Fibroblast of the conjunctiva (primary cell): ENCODE data around the gene CDC42BPA.

Experiments
- DNase-seq: peaks from one replicate; pipeline ENCODE4 v3.0.0-alpha.2; 2010; ENCODE audit warnings: low read depth

Gene CDC42BPA

GRCh38 chr1:226979517-226980121 lies 338.7 kb downstream of the CDC42BPA start:
- DNase-seq, result no peak

GRCh38 chr1:226979115-226979516 lies 339.2 kb downstream of the CDC42BPA start:
- no peak for DNase-seq

DNA sequence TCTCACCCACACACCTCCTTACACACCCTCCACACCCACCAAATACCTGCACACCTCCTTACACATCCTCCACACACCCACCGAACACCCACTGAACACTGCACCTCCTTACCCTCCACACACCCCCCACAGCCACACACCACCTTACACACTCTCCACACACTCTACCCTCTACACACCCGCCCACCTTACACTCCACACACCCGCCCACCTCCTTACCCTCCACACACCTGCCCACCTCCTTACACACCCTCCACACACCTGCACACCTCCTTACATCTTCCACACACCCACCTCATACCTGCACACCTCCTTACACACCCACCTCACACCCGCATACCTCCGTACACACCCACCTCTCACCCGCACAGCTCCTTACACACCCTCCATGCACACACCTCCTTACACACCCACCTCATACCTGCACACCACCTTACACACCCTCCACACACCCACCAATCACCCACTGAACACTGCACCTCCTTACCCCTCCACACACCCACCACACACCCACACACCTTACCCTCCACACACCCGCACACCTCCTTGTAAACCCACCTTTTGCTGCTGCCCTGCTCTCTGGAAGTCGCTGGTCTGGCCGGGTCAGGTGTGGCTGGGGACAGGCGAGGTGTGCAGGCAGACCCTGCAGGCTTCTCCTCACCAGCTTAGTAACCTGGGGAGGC lies 339.7 kb downstream of the CDC42BPA start:
- no peak for DNase-seq

DNA sequence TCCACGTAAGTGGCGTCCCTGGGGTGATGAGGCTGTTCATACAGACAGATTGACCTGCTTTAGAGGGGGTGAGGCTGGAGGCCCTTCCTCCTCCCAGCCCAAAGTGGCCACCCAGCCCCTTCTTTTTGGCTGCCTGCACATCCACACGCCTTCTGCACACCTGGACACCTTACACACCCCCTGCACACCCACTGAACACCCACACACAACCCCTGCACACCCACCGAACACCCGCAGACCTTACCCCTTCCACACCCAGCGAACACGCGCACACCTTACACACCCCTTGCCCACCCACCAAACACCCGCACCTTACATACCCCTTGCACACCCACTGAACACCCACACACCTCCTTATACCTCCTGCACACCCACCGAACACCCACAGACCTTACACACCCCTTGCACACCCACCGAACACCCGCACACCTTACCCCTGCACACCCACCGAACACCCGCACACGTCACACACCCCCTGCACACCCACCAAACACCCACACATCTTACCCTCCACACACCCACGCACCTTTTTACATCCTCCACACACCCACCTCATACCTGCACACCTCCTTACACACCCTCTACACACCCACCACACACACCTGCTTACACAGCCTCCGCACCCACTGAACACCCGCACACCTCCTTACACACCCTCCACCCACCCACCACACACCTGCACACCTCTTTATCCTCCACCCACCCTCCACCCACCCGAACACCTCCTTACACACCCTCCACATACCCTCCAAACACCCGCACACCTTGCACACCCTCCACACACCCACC lies 340.5 kb downstream of the CDC42BPA start:
- no peak for DNase-seq

DNA sequence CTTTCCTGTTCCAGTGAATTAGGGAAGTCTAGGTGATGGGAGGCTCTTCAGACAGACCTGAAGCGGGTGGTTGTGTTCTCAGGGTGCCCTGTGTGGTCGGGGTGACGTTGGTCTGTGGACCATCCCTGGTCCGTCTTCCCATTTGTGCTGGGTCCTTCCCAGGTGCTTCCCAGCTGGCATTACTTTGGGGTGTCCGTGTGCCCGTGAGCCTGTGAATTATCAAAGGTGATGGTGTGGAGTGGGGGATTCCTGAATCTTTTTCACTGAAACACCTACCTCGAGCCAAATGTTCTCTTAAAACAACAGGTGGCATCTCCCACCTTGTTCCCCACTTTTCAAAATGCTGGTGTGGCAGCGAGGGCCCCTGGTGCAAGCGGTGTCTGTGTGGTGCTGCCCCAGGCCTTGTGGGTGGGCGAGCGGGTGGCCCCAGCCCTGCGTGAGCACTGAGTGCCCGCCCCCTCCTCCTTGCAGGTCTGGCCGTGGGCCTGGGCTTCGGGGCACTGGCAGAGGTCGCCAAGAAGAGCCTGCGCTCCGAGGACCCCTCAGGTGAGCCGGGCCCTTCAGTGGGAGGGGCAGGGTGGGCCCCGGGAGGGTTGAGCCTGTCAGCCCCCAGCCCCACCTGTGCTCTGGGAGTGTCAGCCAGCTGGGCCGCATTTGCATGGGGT lies 341.2 kb downstream of the CDC42BPA start:
- no peak for DNase-seq

- no peak for DNase-seq
These were observed 341.9 kb downstream of the CDC42BPA start for GRCh38 chr1:226976276-226976977.

- DNase-seq, result no peak
These were observed 342.7 kb downstream of the CDC42BPA start for GRCh38 chr1:226975259-226976250.

DNA sequence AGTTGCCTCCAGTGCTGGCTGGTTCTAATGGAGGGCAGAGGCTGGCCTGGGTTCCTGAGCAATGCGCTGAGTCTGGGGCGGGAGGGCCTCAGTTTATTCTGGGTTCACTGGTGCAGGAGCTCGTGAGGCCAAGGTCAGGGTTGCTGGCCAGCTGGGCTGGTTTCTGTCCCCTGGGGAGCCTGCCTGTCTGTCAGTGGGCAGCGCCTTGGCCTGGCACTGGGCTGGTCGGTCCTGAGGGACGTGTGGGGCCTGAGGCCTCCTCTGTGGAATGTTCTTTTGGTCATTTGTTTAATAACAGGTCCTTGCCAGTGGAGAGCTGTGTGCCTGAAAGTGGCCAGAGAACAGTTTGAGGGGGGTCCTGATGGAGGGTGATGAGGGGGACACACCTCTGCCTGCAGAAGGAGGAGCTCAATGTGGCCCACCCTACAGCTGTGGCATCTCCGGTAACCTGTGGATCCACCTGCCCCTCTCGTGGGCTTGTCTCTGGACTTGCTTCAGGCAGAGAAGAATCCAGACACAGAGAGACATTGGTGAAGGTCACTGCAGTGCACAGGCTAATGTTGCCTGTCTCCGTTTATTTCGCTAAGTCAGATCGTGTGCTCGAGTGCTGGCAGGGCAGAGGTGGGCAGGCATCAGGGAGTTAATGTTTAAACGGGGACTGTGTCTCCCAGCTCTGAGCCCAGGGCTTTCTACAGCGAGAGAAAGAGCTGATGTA lies 343.6 kb downstream of the CDC42BPA start:
- DNase-seq, result no peak

- DNase-seq, result peak; percentile 16
These were observed 344.3 kb downstream of the CDC42BPA start for GRCh38 chr1:226973898-226974543.

DNA sequence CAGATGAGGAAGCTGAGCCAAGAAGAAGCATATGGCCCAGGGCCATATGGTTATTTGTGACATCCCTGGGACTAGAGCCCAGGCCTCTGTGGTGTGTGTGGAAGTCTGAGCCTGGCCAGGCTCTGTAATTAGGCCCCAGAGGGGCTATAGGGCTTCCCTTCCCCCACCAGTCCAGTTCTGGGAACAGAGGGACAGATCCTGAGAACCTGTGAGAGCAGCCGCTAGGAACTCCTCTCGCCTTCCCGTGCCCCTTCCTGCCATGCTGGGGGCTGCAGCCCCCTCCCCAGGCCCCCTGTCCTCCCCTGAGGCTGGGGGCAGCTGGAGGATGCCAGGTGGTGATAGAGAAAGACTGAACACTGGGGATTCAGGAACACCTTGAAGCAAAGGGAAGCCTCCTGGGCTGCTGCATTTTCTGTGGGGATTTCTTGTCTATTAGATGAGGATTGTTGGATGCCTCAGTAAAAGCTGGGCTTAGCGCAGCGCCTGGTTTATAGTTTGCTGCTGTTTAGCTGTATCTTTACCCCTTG lies 344.9 kb downstream of the CDC42BPA start:
- no peak for DNase-seq

DNA sequence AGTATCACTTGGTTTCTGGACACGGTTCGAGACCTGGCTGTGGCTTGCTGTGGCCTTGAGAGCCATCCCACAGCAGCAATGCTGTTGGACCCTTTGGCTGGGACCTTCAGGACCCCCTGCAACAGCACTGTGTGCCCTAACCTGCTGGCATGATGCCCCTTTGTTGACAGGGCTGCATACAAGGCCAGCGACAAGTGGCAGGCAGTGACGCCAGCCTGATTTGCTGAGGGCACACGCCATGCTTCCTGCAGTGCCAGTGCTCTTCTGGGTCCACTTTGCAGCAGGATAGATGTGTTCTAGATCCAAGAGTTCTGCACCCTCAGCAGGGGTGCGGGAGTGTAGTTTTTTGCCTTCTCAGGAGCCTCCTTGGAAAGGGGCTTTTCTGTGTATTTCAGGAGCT lies 345.4 kb downstream of the CDC42BPA start:
- no peak for DNase-seq

DNA sequence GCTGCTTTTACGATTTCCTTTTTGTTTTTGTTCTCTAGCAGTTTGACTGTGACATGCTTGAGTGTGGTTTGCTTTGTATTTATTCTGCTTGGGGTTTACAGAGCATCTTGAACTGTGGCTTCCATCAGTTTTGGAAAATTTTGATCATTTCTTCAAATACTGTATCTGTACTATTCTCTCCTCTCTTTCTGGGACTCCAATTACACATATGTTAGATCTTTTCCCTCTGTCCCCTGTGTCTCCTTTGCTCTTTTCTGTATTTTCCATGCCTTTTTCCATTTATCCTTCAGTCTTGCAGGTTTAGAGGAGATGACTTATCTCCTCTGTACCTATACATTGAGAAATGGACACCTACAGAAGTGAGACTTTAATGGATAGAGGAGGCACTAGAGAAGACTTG lies 346.5 kb downstream of the CDC42BPA start:
- DNase-seq, result no peak

DNA sequence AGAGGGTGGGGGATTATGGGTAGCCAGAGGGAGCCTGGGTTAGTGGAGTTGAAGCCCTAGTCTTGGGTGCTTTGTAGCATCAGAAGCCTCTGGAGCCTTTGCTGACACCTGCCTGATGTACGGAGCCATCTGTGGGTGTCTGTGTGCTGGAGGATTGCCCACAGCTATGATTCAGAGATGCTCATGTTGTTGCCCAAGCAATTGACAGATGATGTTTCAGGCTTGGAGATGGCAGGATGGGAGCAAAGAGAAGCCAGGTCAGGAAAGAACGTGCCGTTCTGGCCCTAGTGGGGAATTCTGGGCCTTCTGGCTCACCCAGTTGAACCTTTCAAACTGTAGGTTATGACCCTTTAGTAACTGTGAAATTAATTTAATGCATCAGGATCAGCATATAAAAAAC lies 350.6 kb downstream of the CDC42BPA start:
- DNase-seq, result peak; percentile 8

DNA sequence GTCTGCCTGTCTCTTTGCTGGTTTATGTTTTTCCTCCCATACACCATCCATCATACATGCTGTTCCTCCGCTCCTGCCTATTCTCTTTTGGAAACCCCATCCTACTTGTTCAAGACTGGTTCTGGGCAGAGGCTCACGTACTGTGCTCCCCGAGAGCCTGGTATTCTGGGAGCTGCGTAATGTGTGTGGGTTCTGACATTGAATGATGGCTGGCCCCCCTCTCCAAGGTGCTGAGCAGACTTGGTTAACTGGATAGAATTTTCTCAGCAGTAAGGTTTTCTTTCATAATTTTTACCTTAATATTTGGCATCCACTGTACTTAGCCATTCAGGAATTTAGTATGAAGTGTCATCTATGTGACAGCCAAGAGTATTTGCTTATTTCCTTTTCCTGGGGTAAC lies 351.6 kb downstream of the CDC42BPA start:
- no peak for DNase-seq

DNA sequence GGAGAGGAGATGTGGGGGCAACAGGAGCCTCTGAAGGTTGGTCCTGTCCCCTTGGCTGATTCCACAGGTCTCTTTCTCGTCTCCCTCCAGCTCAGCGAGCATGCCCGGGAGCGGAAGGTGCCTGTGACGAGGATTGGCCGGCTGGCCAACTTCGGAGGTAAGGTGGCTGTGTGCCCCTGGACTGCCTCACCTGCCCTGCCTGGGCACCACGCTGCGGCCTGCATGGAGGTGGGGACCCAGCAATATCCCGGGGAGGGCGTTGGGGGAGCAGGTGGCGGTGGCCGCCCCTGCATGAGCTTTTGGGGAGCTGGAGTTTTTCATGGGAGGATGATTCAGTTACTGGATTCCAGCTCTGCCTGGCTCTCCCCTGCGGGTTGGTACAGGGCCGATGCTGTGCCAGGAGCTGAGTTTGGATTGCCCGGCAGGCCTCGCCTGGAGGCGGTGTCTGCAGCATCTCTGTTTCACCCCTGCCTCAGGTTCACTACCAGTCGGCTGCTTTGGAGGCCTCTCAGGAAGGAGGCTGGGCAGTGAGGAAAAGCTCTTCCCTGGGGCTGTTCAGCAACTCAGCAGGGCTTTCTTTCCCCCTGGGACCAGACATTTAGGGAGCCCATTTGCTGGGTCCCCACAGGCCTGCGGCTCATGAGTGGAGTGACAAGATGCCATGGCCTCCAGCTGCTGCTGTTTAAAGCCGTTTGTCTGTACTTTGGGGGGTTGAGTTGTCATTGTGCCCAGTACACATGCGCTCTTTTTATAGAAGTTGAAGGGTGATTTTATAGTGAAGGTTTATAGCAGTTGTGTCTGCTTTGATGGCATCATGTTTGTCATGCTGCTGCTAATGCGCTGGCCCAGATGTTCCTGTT lies 352.5 kb downstream of the CDC42BPA start:
- no peak for DNase-seq

DNA sequence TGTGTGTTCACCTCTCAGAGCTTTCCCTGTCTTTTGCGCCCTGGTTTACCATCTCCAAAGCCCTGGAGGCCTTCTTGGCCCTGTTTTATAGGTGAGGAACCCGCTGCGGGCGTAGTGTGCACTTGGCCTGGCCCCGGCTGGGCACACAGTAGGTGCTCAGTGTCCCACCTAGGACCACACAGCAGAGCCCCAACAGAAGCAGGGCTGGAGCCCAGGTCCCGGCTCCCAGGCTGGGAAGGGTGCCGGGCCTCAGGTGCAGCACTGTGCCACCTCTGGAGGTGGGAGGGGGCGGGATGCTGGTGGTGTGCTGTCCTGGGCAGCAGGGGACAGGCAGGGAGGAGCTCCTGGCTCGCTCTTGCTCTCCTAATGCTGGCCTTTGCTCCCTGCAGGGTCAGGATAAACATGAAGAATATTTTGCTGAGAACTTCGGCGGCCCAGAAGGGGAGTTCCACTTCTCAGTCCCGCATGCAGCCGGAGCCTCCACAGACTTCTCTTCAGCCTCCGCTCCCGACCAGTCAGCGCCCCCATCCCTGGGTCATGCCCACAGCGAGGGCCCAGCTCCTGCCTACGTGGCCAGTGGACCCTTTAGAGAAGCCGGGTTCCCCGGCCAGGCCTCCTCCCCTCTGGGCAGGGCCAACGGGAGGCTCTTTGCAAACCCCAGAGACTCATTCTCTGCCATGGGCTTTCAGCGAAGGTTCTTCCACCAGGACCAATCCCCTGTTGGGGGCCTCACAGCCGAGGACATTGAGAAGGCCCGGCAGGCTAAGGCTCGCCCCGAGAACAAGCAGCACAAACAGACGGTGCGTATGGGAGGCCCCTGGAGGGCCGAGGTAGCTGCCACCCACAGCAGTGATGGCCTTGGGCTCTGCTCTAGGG lies 353.4 kb downstream of the CDC42BPA start:
- DNase-seq, result no peak

GRCh38 chr1:226964068-226964425 lies 354.2 kb downstream of the CDC42BPA start:
- DNase-seq, result no peak
